GM19099 (cell line): Measurements from ENCODE around the gene KCNJ15.
A peak's percentile ranks its signal among the peaks of the same experiment; 100 is the strongest.

Experiments used
- POLR2A ChIP-seq: IDR thresholded peaks from 3 replicates; pipeline ENCODE4 v1.6.1; 2011; ENCODE audit warnings: low read depth; ENCODE audit not compliant: insufficient read length; ENCODE audit errors: extremely low read depth

KCNJ15 gene

DNA sequence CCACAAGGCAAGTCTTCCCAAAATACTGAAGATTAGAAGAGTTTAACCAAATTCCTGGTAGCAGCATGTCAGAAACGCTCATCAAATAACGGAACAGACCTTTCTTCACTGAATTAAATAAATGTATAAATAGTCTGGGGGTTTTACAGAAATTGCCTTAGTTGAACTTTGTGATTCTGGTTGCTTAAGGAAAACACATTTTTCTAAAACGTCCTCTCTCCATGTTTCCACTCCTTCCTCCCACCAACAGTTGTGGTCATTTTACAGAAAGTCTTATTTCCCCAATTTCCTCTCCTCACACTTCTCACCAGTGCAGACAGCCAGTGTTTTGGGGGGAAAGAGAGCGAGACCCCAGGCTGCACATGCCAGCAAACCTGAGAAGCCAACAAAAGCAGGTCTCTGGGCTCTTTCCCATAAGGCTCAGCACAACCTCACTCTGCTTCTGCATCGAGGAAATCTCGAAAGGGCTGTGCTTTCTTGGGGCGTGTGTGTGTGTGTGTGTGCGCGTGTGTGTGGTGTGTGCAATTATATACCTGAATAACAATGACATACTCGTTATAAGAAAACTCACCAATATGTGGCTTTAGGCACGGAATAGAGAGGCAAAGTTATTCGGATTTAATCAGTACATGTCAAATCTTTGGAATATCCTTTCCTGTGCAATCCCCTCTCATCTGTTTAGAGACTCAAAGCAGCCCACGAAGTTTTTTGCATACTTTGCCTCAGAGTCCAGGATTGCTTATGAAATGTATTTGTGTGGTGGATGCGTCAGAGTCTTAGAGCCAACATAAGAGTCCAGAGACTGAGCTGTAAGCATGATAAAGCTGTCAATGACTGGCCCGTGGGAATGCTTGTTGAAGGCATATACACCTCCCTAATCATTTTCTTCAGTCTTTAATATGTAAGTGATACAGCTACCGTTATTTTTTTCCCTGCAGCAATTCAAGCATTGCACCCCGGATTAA is 2.0 kb downstream of the KCNJ15 start:
- no peak for TF ChIP-seq POLR2A

DNA sequence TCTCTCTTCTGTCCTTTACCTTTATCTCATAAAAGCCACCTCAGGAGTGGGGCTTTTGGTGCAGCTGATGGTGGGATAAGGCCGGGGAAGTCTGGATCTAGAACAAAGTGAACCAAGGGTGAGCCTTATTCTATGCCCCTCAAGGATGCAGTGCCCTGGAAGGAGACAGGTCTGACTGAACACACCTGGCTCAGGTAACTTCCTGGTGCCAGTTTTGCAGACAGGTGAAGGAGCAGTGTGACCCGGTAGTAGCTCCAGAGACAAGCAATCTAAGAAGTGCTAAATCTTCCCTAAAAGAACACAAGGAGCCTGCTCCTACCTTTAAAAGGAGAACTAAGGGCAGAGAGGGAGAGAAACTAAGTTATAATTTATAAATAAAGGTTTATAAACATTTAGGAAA is 2.9 kb downstream of the KCNJ15 start:
- TF ChIP-seq POLR2A, result no peak

DNA sequence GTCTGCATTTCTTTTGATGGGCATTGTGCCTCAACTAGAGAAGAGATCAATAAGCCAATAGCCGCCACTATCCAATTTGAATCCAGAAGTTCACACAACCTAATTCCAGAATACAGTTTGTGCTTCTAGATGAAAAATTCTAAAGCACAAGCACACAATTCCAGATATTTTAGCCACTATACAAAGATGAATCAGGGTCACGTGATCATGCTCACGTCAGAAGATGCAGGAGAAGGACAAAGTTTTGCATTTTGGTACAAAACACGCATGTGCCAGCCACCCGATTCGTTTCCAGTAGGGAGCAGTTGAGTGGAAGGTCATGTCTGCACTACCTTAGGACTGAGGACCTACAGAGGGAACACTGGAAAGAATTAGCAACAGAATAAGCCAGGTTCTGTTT is 3.6 kb downstream of the KCNJ15 start:
- no peak for TF ChIP-seq POLR2A

DNA sequence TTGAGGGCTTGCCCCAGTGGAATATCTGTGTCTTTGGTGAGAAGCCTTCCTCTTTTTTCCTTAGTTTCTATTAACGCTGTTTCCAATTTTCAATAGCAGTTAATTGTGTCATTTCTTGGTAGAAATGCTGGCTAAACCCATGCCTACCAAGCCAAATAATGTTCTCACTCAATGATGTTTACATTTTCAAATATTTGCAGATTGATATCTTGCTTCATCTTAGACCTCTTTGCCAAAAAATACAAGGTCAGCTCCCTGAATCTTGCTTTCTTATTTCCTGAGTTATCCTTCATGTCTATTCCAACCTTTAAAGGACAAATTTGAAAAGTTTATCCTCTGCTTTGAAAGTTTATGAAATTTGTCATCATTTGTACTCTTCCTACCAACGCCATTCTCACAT is 5.1 kb downstream of the KCNJ15 start:
- TF ChIP-seq POLR2A, result no peak

DNA sequence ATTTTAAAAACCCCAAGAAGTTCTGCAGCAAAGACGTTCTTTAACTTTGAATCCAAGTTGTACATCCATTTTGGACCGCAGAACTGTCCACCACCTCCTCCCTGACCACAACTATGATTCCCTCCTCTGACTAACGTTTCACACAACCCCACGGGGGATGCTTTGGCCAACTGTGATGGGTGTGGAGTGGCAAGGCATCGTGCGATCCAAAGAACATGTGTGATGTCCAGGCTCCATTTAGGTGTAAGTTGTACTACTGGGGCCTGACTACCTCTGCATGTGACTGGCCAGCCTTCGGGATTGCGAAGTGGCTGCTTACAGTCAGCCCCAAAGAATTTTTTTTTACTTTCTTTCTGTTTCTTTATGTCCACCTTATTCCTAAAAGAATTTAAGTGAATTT is 6.7 kb downstream of the KCNJ15 start:
- no peak for TF ChIP-seq POLR2A

DNA sequence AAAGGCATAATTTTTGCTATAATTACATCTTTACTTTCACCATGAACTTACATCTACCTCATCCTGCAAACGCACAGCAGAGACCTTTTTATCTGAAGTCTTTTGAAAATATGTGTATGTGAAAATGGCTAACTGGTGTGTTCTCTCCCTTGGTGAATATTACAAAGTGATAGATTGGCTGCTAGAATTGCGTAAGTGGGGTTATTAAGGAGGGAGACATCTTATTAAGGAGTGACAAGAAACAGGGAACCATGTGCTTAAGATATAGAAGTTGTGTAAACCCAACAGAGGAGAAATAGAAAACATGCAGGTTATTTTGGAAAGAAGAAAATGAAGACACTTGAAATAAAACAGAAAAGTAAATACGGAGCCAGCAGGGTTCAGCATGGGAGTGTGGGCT is 7.8 kb downstream of the KCNJ15 start:
- TF ChIP-seq POLR2A, result no peak

DNA sequence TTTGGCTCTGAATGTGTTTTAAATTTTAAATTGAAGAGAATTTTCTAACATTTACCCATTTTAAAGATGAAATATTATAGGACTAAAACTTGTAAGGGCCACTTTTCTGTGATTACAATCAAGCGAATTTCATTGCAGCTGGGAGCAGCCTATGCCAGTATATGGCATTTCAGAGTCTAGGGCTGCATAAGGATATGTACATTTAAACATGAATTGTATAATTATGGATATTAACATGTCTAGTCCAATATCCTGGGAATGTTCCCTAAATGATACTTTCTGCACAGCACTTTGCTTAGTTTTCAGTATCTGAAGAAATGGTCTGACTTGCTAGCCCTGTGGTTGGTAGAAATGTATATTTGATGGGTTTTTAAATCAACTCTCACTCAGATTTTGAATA is 8.4 kb downstream of the KCNJ15 start:
- no peak for TF ChIP-seq POLR2A

DNA sequence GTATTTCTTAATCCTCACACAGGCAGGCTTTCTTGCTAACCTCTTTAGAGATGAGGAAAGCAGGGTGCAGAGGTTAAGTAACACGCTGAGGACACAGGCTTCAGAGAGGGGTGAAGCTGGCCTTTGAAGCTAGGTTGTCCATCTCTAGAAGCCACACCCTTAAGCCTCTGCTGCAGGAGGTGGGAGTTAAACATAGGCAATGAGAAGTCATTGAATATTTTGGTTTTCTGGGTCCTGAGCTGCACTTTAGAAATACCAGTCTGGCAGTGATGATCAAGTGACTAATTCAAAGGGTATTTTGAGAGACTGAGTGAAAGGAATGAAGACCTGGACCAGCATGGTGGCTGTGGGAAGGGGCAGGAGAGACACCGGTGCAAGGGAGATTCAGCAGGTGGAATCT is 9.9 kb downstream of the KCNJ15 start:
- TF ChIP-seq POLR2A, result no peak

DNA sequence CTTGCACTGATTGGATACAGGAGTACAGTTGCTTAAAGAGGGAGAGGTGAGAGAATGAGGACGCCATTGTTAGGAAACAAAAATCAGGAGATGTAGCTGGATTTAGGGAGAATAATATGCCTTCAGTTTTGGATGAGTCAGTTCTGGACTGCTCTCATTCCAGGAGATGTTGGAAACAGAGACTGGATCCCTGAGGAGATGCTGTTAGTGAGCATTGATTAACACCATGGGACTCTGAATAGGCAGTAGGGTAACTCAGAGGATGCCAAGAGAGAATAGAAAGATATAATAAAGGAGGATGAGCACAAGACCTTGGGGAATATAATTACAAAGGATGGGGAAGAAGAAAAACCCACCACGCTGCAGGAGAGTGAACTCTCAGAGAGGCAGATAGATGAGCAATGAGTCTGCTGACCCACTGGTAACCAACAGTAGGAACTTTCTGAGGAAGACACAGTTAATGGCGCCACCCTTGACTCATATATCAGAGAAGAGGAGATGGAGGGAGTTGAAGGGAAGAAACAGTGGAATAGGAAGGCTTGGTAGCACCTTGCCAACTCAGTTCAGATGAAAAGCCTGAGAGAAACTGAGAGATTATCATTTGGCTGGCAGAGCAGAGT is 10.5 kb downstream of the KCNJ15 start:
- TF ChIP-seq POLR2A, result no peak

DNA sequence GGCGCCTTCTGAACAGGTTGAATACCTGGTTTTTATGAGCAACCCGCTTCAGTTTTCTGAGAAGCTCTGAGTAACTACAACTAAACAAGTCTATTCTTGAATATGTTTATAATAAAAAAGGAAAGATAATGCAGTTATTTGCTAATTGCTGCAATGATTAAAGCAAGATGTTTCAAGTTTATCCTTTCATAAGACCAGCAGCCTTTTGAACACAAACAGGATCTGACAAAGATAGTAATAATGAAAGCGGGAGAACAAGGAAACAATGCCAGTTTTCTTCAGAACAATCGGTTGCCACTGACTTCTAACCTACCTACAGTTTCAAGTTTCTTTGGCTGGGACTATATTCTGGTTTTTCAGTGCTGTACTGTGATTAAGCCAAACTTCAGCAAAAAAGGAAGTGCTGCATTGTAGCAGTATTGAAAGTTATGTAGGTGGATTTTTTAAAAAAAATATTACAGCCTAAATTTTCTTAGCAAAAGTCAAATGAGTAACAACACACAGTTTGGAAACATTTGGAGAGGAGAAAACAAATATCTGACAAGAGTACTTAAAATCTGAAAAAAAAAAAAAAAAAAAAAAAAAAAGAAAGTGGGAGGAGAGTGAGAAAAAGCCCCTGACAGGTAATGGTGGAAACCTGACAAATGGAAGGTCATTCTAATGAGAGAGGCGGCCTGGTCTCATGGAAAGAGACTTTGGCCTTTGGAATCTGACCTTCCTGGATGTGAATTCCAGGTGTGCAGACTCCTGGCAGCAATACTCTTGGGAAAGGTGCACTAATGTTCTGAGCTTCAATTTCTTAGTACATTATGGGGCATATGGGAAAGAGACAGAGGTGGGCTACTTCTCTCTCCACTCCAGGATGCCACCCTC is 11.4 kb downstream of the KCNJ15 start:
- TF ChIP-seq POLR2A, result no peak

DNA sequence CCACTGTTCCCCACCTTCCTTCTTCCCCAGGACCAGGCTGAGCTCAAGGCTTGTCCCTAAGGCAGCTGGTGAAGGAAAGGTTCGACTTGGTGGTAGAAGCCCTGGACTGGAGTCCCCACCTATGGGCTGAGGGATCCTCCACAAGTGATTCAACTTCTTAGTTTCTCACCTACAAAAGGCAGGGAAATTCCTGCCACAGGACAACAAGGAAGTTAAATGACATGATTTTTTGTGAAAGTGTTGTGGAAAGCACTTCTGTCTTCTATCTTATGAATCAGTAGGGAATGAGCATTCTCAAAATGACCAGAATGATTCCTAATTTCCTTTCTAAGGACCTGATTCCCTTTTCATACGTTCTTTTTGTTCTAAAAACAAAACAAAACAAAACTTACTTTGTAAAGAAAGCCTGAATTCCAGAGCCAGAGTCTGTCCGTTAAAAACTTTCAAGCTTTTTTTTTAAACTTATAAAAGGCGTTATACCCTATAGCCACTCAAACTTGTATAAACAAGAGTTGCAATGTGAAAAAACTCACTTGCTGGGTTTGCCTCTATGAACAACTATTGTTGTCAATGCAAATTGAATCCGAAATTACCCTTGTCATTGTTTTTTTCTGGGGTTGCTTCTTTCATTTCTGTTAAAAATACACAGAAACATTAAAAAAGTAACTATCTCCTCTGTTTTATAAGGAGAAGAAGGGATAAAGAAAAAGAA is 12.2 kb downstream of the KCNJ15 start:
- no peak for TF ChIP-seq POLR2A

DNA sequence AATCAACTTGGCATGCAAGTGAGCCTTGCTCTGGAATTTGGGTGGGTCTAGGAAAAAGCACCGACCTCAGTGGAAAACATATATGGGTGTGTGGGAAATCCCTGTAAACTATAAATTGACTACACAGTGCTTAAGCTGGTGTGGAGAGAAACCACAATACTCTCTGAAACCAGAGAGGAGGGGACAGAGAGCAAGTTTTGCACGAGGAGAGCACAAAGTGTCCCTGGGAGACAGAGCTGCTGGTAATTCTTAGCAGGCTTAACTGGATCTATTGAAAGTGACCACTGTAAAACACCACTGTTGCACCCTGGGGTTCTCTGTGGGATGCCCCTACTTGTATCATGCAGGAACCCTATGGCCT is 12.8 kb downstream of the KCNJ15 start:
- TF ChIP-seq POLR2A, result no peak

DNA sequence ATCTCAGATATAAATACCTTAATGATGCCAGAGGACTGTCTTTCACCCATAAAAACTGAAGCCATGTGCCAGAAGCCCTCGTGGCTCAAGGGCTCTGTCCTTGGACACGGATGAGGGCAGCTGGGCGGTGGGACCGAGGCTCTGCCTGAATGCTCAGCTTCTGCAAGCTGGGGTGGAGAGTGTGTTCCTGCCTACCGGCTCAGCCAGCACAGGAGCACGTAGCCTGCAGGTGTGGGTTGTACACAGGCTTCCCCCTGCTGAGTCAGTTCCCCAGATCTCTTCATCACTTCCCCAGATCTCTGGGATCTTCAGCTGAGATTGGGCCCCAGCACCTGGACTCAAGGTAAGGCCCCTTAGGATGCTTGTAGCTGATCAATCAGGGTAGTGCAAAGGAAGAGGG is 15.4 kb downstream of the KCNJ15 start:
- TF ChIP-seq POLR2A, result peak; percentile 42

DNA sequence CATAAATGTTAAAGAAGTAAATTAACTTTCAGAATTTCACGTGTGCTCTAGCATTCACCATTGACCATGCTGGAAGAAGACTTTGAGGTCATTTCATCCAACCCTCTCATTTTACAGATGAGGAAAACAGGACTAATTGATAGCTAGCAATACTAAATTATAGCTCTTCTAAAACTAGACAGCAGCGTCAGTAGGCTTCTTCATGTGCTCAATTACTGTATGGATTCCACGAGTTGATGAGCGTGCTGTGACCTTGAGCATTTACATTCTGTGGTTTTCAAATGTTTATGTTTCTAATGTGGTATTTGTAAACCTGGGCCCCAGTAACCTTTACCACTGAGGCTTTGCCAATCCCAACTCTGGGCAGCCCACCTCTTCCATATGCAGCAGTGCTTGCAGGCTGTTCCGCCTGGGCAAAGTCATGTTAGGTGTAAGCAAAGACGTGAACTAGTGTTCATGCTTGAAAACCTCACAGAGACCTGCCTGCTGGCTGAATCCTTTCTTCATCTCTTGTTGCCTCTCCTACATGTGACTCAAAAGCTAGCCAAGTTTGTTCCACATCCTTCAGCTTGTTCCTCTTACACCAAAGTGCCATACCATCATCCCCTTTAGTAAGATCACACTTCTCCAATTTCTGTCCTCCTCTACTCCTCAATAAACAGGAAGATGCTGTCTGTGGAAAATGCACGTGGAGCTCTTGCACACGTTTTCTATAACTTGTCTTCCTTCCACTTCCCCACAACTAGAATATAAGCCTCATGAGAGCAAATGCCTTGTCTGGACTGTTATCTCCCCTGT is 17.2 kb downstream of the KCNJ15 start:
- no peak for TF ChIP-seq POLR2A
